ENCODE data around the gene WDR41. TPM values are rescaled to one million over a fixed set of nuclear protein-coding genes. Genes with fewer than 3 reads are reported as not detected.
"Not testable (repeated sequence)": the region's sequence is repeated elsewhere in the genome, so short reads cannot be mapped to it uniquely, and the experiment has no call there.

WDR41 gene
- total RNA-seq, 1 experiment from 2014 or later, result 39.8 TPM

GRCh38 chr5:77514457-77514856 lies 22.3 kb upstream of the WDR41 start (continued):
- no peak for TF ChIP-seq STAT6 (CRISPR knock-in tag; conservative IDR thresholded peaks at IDR 0.05; ENCODE audit: low read depth)
- no peak for TF ChIP-seq ZNF512 (CRISPR knock-in tag; IDR thresholded peaks at IDR 0.05; ENCODE audit: borderline replicate concordance)
- TF ChIP-seq ESRRA (CRISPR knock-in tag; IDR thresholded peaks at IDR 0.05; ENCODE audit: borderline replicate concordance), result no peak
- TF ChIP-seq ZNF281 (CRISPR knock-in tag; IDR thresholded peaks at IDR 0.05), result no peak
- TF ChIP-seq FOXJ3 (CRISPR knock-in tag; IDR thresholded peaks at IDR 0.05; ENCODE audit: borderline replicate concordance), result no peak
- no peak for TF ChIP-seq ZBTB43 (CRISPR knock-in tag; IDR thresholded peaks at IDR 0.05)
- no peak for TF ChIP-seq IRF2 (CRISPR knock-in tag; IDR thresholded peaks at IDR 0.05; ENCODE audit: borderline replicate concordance, low read depth)
- no peak for TF ChIP-seq FOXP1 (CRISPR knock-in tag; IDR thresholded peaks at IDR 0.05; ENCODE audit: borderline replicate concordance)
- no peak for TF ChIP-seq PRDM15 (CRISPR knock-in tag; IDR thresholded peaks at IDR 0.05)
- no peak for TF ChIP-seq ZNF219 (CRISPR knock-in tag; IDR thresholded peaks at IDR 0.05; ENCODE audit: borderline replicate concordance)

- ATAC-seq, result no peak
- H3K36me3 Mint-ChIP-seq, result 0 out of 2 replicates have a peak, but pooled peaks cover 5% of the 10 kb centered on the region
- ChIA-PET POLR2A (no interaction called here), CTCF (no interaction called here)
- H3K4me3 Mint-ChIP-seq, result no peak overlapping the region
- peaks cover 11% of the 10 kb centered on the region; the same call in 1 of the 2 replicates for H3K27me3 Mint-ChIP-seq (ENCODE audit: low read depth)
- no peak for DNase-seq (ENCODE audit: low spot score)
- TF ChIP-seq ETV6 (CRISPR knock-in tag; IDR thresholded peaks at IDR 0.05), result no peak
- no peaks in the 10 kb centered on the region for H3K4me1 Mint-ChIP-seq
- peaks cover 15% of the 10 kb centered on the region for H3K9me3 Mint-ChIP-seq
- no peak overlapping the region for H3K27ac Mint-ChIP-seq
Measured at GRCh38 chr5:77513321-77513720, 21.2 kb upstream of the WDR41 start.

- H3K27me3 Mint-ChIP-seq (ENCODE audit: low read depth), result peaks cover 25% of the 10 kb centered on the region
- DNase-seq (ENCODE audit: low spot score); H3K27ac Mint-ChIP-seq; H3K4me1 Mint-ChIP-seq; POLR2A ChIA-PET; H3K36me3 Mint-ChIP-seq; H3K4me3 Mint-ChIP-seq; ATAC-seq: not testable (repeated sequence)
- CTCF ChIA-PET, result interaction anchor here (1.9 kb wide), 1 partner anchor 9 kb away, joined by 11 read pairs; the partner anchor contains the start of gene WDR41
- H3K9me3 Mint-ChIP-seq, result peaks cover 19% of the 10 kb centered on the region
Measured at GRCh38 chr5:77501132-77501531, 9.0 kb upstream of the WDR41 start.
